Activated CD8-positive, alpha-beta T cell treated with anti-CD3 and anti-CD28 coated beads, Interleukin-2, amount 10 ng/mL, durations not matched to agents 7 days and 5 days (primary cell): ENCODE measurements around the gene SERTAD3. TPM values are rescaled to one million over a fixed set of nuclear protein-coding genes. Genes with fewer than 3 reads are reported as not detected.
A peak's percentile ranks its signal among the peaks of the same experiment; 100 is the strongest.
"Not testable (repeated sequence)": the region's sequence is repeated elsewhere in the genome, so short reads cannot be mapped to it uniquely, and the experiment has no call there.

Source experiments
- ATAC-seq: fragments of 150-1000 bp; cut with Tn5 transposase; one replicate; pipeline ENCODE4 v1.10.0; 2021; ENCODE audit warnings: moderate library complexity
- CTCF ChIA-PET: fragments of 350-600 bp; sonication (Branson Sonifier 250); formaldehyde crosslinking; loops from one replicate; lab custom pipeline; 2021; ENCODE audit warnings: antibody characterized with exemption; lab: Charles Lee
- POLR2A ChIA-PET: fragments of 350-600 bp; sonication (Branson Sonifier 250); formaldehyde crosslinking; loops from one replicate; lab custom pipeline; 2021; ENCODE audit warnings: antibody characterized with exemption; lab: Charles Lee
- DNase-seq: peaks from one replicate; pipeline ENCODE4 v3.0.0-alpha.2; 2020
- H3K27ac Mint-ChIP-seq: one replicate; pipeline ENCODE4 v1.8.0; 2021; ENCODE audit warnings: mild to moderate bottlenecking, mixed read lengths
- H3K27me3 Mint-ChIP-seq: one replicate; pipeline ENCODE4 v1.8.0; 2021; ENCODE audit warnings: low read depth, mixed read lengths
- H3K36me3 Mint-ChIP-seq: one replicate; pipeline ENCODE4 v1.8.0; 2021; ENCODE audit warnings: low read depth, mixed read lengths
- H3K4me1 Mint-ChIP-seq: one replicate; pipeline ENCODE4 v1.8.0; 2021; ENCODE audit warnings: low read depth, mixed read lengths
- H3K4me3 Mint-ChIP-seq: one replicate; pipeline ENCODE4 v1.8.0; 2021; ENCODE audit warnings: mild to moderate bottlenecking, mixed read lengths
- H3K9me3 Mint-ChIP-seq: one replicate; pipeline ENCODE4 v1.8.0; 2022; ENCODE audit warnings: mixed read lengths; ENCODE audit not compliant: insufficient read depth
- total RNA-seq, 2 experiments: library from RNA; stranded (reverse); gene quantifications; one replicate each; pipeline ENCODE4 v1.2.3, GENCODE V29; 2021

SERTAD3 gene
- total RNA-seq, 2 experiments from 2014 or later = 10.0 to 11.9 TPM

GRCh38 chr19:40442328-40443130 lies 1.6 kb downstream of the SERTAD3 start:
- CTCF ChIA-PET = interaction anchor here (0.9 to 3.4 kb wide), 8 partner anchors 9 to 160 kb away, joined by 3 to 30 read pairs (median 4); partner anchors contain the start of gene BLVRB

GRCh38 chr19:40441719-40442253 lies 2.3 kb downstream of the SERTAD3 start:
- ChIA-PET CTCF (interaction anchor here (0.9 to 3.4 kb wide), 2 partner anchors 23 to 161 kb away, joined by 4 to 30 read pairs; partner anchors contain the start of gene BLVRB), POLR2A (interaction anchor here (3.4 to 4.3 kb wide), 2 partner anchors 15 to 21 kb away, joined by 24 to 29 read pairs; partner anchors contain the start of gene SERTAD1)
- peak overlapping the region; percentile 98 for H3K4me3 Mint-ChIP-seq
- no peaks in the 10 kb centered on the region for H3K27me3 Mint-ChIP-seq
- no peak for ATAC-seq
- H3K9me3 Mint-ChIP-seq = no peaks in the 10 kb centered on the region
- H3K36me3 Mint-ChIP-seq = peaks cover 16% of the 10 kb centered on the region
- H3K4me1 Mint-ChIP-seq = peaks cover 18% of the 10 kb centered on the region
- DNase-seq = no peak
- peak overlapping the region; percentile 98 for H3K27ac Mint-ChIP-seq

More at GRCh38 chr19:40442328-40443130, 1.6 kb downstream of the SERTAD3 start:
- H3K36me3 Mint-ChIP-seq = peaks cover 16% of the 10 kb centered on the region
- ATAC-seq (no peak), DNase-seq (no peak)
- POLR2A ChIA-PET = interaction anchor here (0.8 to 4.3 kb wide), 10 partner anchors 9 to 1111 kb away, joined by 3 to 29 read pairs (median 6); partner anchors contain the start of genes BLVRB and SERTAD1
- peak overlapping the region; percentile 98 for H3K4me3 Mint-ChIP-seq
- no peaks in the 10 kb centered on the region for H3K27me3 Mint-ChIP-seq
- no peaks in the 10 kb centered on the region for H3K9me3 Mint-ChIP-seq
- peak overlapping the region; percentile 98 for H3K27ac Mint-ChIP-seq
- H3K4me1 Mint-ChIP-seq = peaks cover 18% of the 10 kb centered on the region

GRCh38 chr19:40438284-40438683 lies 5.9 kb downstream of the SERTAD3 start:
- ATAC-seq = no peak
- H3K4me1 Mint-ChIP-seq = peaks cover 22% of the 10 kb centered on the region
- H3K27ac Mint-ChIP-seq = no peak overlapping the region
- DNase-seq = no peak
- peaks cover 13% of the 10 kb centered on the region for H3K36me3 Mint-ChIP-seq
- H3K9me3 Mint-ChIP-seq = no peaks in the 10 kb centered on the region
- no peaks in the 10 kb centered on the region for H3K27me3 Mint-ChIP-seq
- CTCF ChIA-PET = interaction anchor here (0.9 to 2.3 kb wide), 4 partner anchors 12 to 27 kb away, joined by 3 to 6 read pairs (median 4); partner anchors contain the start of genes BLVRB and SERTAD1
- H3K4me3 Mint-ChIP-seq = no peak overlapping the region
- POLR2A ChIA-PET = interaction anchor here (0.6 kb wide), 1 partner anchor 12 kb away, joined by 4 read pairs; the partner anchor contains the start of gene SERTAD1

- Mint-ChIP-seq H3K4me1 (peaks cover 15% of the 10 kb centered on the region), H3K9me3 (no peaks in the 10 kb centered on the region), H3K4me3 (peak overlapping the region; percentile 84), H3K27ac (peak overlapping the region; percentile 95), H3K36me3 (no peaks in the 10 kb centered on the region), H3K27me3 (no peaks in the 10 kb centered on the region)
- ATAC-seq = peak; percentile 96
- peak; percentile 67 for DNase-seq
- ChIA-PET POLR2A (interaction anchor here (1.5 kb wide), 1 partner anchor 10 kb away, joined by 7 read pairs; the partner anchor contains the start of gene SERTAD3), CTCF (interaction anchor here (0.8 to 3.6 kb wide), 6 partner anchors 9 to 30 kb away, joined by 3 to 21 read pairs (median 3); no protein-coding TSS in a partner anchor)
Observed at GRCh38 chr19:40433391-40434216, 10.5 kb downstream of the SERTAD3 start.

GRCh38 chr19:40432760-40433159 lies 11.4 kb downstream of the SERTAD3 start:
- peak overlapping the region; percentile 95 for H3K27ac Mint-ChIP-seq
- CTCF ChIA-PET = interaction anchor here (0.8 to 3.6 kb wide), 3 partner anchors 8 to 12 kb away, joined by 3 to 21 read pairs (median 3); no protein-coding TSS in a partner anchor
- POLR2A ChIA-PET = interaction anchor here (0.9 to 1.5 kb wide), 2 partner anchors 10 to 162 kb away, joined by 7 read pairs; partner anchors contain the start of gene SERTAD3
- H3K27me3 Mint-ChIP-seq, H3K9me3 Mint-ChIP-seq, ATAC-seq, DNase-seq, H3K36me3 Mint-ChIP-seq: not testable (repeated sequence)
- H3K4me3 Mint-ChIP-seq = peak overlapping the region; percentile 84
- peaks cover 15% of the 10 kb centered on the region for H3K4me1 Mint-ChIP-seq

- ChIA-PET POLR2A (interaction anchor here (1.7 kb wide), 1 partner anchor 11 kb away, joined by 4 read pairs; no protein-coding TSS in a partner anchor), CTCF (interaction anchor here (0.6 to 3.6 kb wide), 2 partner anchors 11 kb away, joined by 3 to 21 read pairs; no protein-coding TSS in a partner anchor)
- no peaks in the 10 kb centered on the region for H3K9me3 Mint-ChIP-seq
- H3K4me1 Mint-ChIP-seq = peaks cover 15% of the 10 kb centered on the region
- no peaks in the 10 kb centered on the region for H3K36me3 Mint-ChIP-seq
- ATAC-seq = no peak
- no peak overlapping the region for H3K4me3 Mint-ChIP-seq
- DNase-seq = no peak
- H3K27me3 Mint-ChIP-seq = no peaks in the 10 kb centered on the region
- no peak overlapping the region for H3K27ac Mint-ChIP-seq
Observed at GRCh38 chr19:40431698-40432097, 12.4 kb downstream of the SERTAD3 start.

GRCh38 chr19:40430242-40430641 lies 13.9 kb downstream of the SERTAD3 start:
- H3K4me3 Mint-ChIP-seq, ATAC-seq, H3K36me3 Mint-ChIP-seq, H3K9me3 Mint-ChIP-seq, DNase-seq, H3K27ac Mint-ChIP-seq, H3K27me3 Mint-ChIP-seq: not testable (repeated sequence)
- POLR2A ChIA-PET = interaction anchor here (0.6 to 1.7 kb wide), 2 partner anchors 10 to 18 kb away, joined by 4 to 5 read pairs; no protein-coding TSS in a partner anchor
- CTCF ChIA-PET = interaction anchor here (2.7 kb wide), 1 partner anchor 34 kb away, joined by 11 read pairs; the partner anchor contains the start of gene BLVRB
- peaks cover 19% of the 10 kb centered on the region for H3K4me1 Mint-ChIP-seq

GRCh38 chr19:40428197-40428596 lies 15.9 kb downstream of the SERTAD3 start:
- ATAC-seq, DNase-seq, POLR2A ChIA-PET, H3K27ac Mint-ChIP-seq, H3K27me3 Mint-ChIP-seq, H3K9me3 Mint-ChIP-seq, H3K36me3 Mint-ChIP-seq, CTCF ChIA-PET, H3K4me3 Mint-ChIP-seq: not testable (repeated sequence)
- peaks cover 20% of the 10 kb centered on the region for H3K4me1 Mint-ChIP-seq

GRCh38 chr19:40425450-40426287 lies 18.5 kb downstream of the SERTAD3 start, which contains the start of gene SERTAD1:
SERTAD1 (minus strand) TSS chr19:40425992; CDS start chr19:40423546, 2,446 bp downstream.
- Mint-ChIP-seq H3K27me3 (no peaks in the 10 kb centered on the region), H3K4me1 (peaks cover 26% of the 10 kb centered on the region), H3K27ac (peak within 1 kb of the TSS; percentile 90), H3K9me3 (no peaks in the 10 kb centered on the region), H3K36me3 (peaks cover 19% of the 10 kb centered on the region), H3K4me3 (peak within 1 kb of the TSS; percentile 81)
- POLR2A ChIA-PET = interaction anchor here (0.5 to 2.3 kb wide), 10 partner anchors 10 to 1121 kb away, joined by 3 to 29 read pairs (median 4); partner anchors contain the start of genes NUMBL and SERTAD3
- peak; percentile 100 for DNase-seq
- CTCF ChIA-PET = interaction anchor here (0.9 to 1.7 kb wide), 6 partner anchors 8 to 40 kb away, joined by 3 to 9 read pairs (median 4); partner anchors contain the start of gene BLVRB
- ATAC-seq = peak; percentile 91
